Body of pancreas (tissue), 4 donors: ENCODE results near the gene MBD3L4. TPM values are rescaled to one million over a fixed set of nuclear protein-coding genes. Genes with fewer than 3 reads are reported as not detected.

Source experiments
- ATAC-seq: fragments of 150-250 bp; one replicate; pipeline ENCODE4 v1.9.1; 2016
- DNase-seq, 4 donors: peaks; one replicate each; pipeline ENCODE4 v3.0.0-alpha.2; 2019
- H3K27ac ChIP-seq, 4 donors: fragments of 200-600 bp; sonication (generic); 1 replicate in 3 of 4; 2 replicates in 1 of 4; pipeline versions ENCODE4 v1.5.1 to v1.6.1; 2016 to 2019; ENCODE audit warnings: mild to moderate bottlenecking in 1 of 4, mixed read lengths in 1 of 4, moderate library complexity in 1 of 4
- H3K27me3 ChIP-seq, 2 donors: fragments of 200-600 bp; sonication (generic); one replicate each; pipeline ENCODE4 v1.6.0; 2016; ENCODE audit warnings: mild to moderate bottlenecking in 1 of 2
- H3K36me3 ChIP-seq, 2 donors: fragments of 200-600 bp; sonication (generic); replicated peaks in 1 of 2; 2 replicates each; pipeline ENCODE4 v1.5.1; 2016; ENCODE audit warnings: low read depth in 2 of 2; ENCODE audit not compliant: insufficient read depth in 1 of 2
- H3K4me1 ChIP-seq: fragments of 200-600 bp; sonication (generic); one replicate; pipeline ENCODE4 v1.6.0; 2016
- H3K4me3 ChIP-seq, 2 donors: fragments of 200-600 bp; sonication (generic); 1 replicate in 1 of 2; 2 replicates in 1 of 2; pipeline ENCODE4 v1.5.1; 2016 to 2019
- H3K9me3 ChIP-seq, 3 donors: fragments of 200-600 bp; sonication (generic); 1 replicate in 2 of 3; 2 replicates in 1 of 3; pipeline ENCODE4 v1.5.1; 2016
- CTCF ChIP-seq, 7 experiments: fragments of 450-650 bp in 4 of 7; fragments of 200-600 bp in 3 of 7; sonication (generic) in 3 of 7; IDR thresholded peaks; one replicate each; pipeline ENCODE4 v1.5.1; 2016 to 2019; ENCODE audit warnings: antibody characterized with exemption in 7 of 7
- POLR2A ChIP-seq, 3 donors: fragments of 450-650 bp; IDR thresholded peaks; one replicate each; pipeline ENCODE4 v1.6.1; 2016; ENCODE audit warnings: antibody characterized with exemption in 3 of 3, mild to moderate bottlenecking in 2 of 3
- WGBS, 2 donors: methylation state at CpG; one replicate each; pipeline ENCODE4 v1.1.5; 2017; 5-methylcytosine and 5-hydroxymethylcytosine counted together
- intact Hi-C: fragments of 100-400 bp; cut with DNase I; formaldehyde crosslinking; loops from one replicate; pipeline ENCODE4 v1.15.1; 2023
- total RNA-seq, 2 donors: library from RNA; depleted of rRNA; stranded (reverse); fragments of >200 nt; gene quantifications; one replicate each; pipeline ENCODE4 v1.1.0, GENCODE V29; 2016

The MBD3L4 gene
- total RNA-seq, 2 donors from 2014 or later, result not detected

- Histone ChIP-seq H3K27ac (no peak overlapping the region), H3K27me3 (no peaks in the 10 kb centered on the region), H3K4me3 (no peak overlapping the region), H3K36me3 (no peaks in the 10 kb centered on the region), H3K9me3 (no peaks in the 10 kb centered on the region), H3K4me1 (no peaks in the 10 kb centered on the region)
- DNase-seq (no peak), ATAC-seq (no peak)
- WGBS, 2 donors, result 42 to 49% methylated on average over 4 of the region's 4 CpGs
- TF ChIP-seq CTCF (IDR thresholded peaks at IDR 0.05) (no peak), POLR2A (IDR thresholded peaks at IDR 0.05) (no peak)
- intact Hi-C loops, result no loop called here
Measured at GRCh38 chr19:7013678-7014077, 26.3 kb downstream of the MBD3L4 start.

GRCh38 chr19:7010722-7011593 lies 29.0 kb downstream of the MBD3L4 start:
- Histone ChIP-seq H3K9me3 (no peaks in the 10 kb centered on the region), H3K4me3 (no peak overlapping the region), H3K27ac (no peak overlapping the region), H3K27me3 (no peaks in the 10 kb centered on the region), H3K4me1 (no peaks in the 10 kb centered on the region), H3K36me3 (no peaks in the 10 kb centered on the region)
- intact Hi-C loops, result no loop called here
- DNase-seq (no peak), ATAC-seq (no peak)
- no peak for TF ChIP-seq POLR2A (IDR thresholded peaks at IDR 0.05)
- TF ChIP-seq CTCF (IDR thresholded peaks at IDR 0.05), result no peak
- 67 to 76% methylated on average over 11 to 12 of the region's 12 CpGs for WGBS, 2 donors

GRCh38 chr19:7007859-7008258 lies 32.1 kb downstream of the MBD3L4 start:
- TF ChIP-seq POLR2A (IDR thresholded peaks at IDR 0.05) (no peak), CTCF (IDR thresholded peaks at IDR 0.05) (no peak)

GRCh38 chr19:7006135-7006704 lies 33.8 kb downstream of the MBD3L4 start:
- no peak for ATAC-seq
- Histone ChIP-seq H3K27me3 (no peaks in the 10 kb centered on the region), H3K9me3 (no peaks in the 10 kb centered on the region), H3K27ac (no peak overlapping the region), H3K36me3 (no peaks in the 10 kb centered on the region), H3K4me1 (no peaks in the 10 kb centered on the region), H3K4me3 (no peak overlapping the region)
- DNase-seq, result no peak
- TF ChIP-seq CTCF (IDR thresholded peaks at IDR 0.05) (no peak), POLR2A (IDR thresholded peaks at IDR 0.05) (no peak)
- WGBS, 2 donors, result 61 to 72% methylated on average over 7 to 11 of the region's 11 CpGs
- intact Hi-C loops, result no loop called here

More at GRCh38 chr19:7007859-7008258, 32.1 kb downstream of the MBD3L4 start:
- ATAC-seq, result no peak
- Histone ChIP-seq H3K9me3 (no peaks in the 10 kb centered on the region), H3K27me3 (no peaks in the 10 kb centered on the region), H3K4me1 (no peaks in the 10 kb centered on the region), H3K27ac (no peak overlapping the region), H3K4me3 (no peak overlapping the region), H3K36me3 (no peaks in the 10 kb centered on the region)
- WGBS, 2 donors, result 45 to 48% methylated on average over 4 of the region's 4 CpGs
- DNase-seq, result no peak
- intact Hi-C loops, result no loop called here
